Mesenteric fat pad (tissue), 1 donor: ENCODE data around the gene KRT17. TPM values are rescaled to one million over a fixed set of nuclear protein-coding genes. Genes with fewer than 3 reads are reported as not detected.

ENCODE experiments used
- DNase-seq: peaks from one replicate; pipeline ENCODE4 v3.0.0-alpha.2; 2020; ENCODE audit warnings: low spot score
- long read RNA-seq: library from polyadenylated mRNA; unstranded; transcript quantifications from one replicate; pipeline ENCODE4 v2.0.0, GENCODE V29; 2020
- total RNA-seq: library from RNA; stranded (reverse); fragmentation: NEBNext Ultra II Directional; extraction: Animal tissue kit (Norgen Biotek cat#: 25700); gene quantifications from one replicate; pipeline ENCODE4 v1.2.1, GENCODE V29; 2021
- donor health status: DM: yes; HTN: yes; CAD: no.

Gene KRT17
- total RNA-seq: not detected
- long read RNA-seq, partial matches to known transcripts: 1 of 1 reads
- long read RNA-seq, other reads (novel, unspliced or antisense): 0 of 1 reads

GRCh38 chr17:41624208-41625101 lies at the start of gene KRT17:
Gene KRT17, minus strand, starts transcription at chr17:41624575. Its CDS starts 66 bp downstream, at chr17:41624509.
- DNase-seq: no peak

GRCh38 chr17:41672153-41672552 lies 47.8 kb upstream of the KRT17 start:
- DNase-seq: no peak

GRCh38 chr17:41667280-41668041 lies 43.1 kb upstream of the KRT17 start:
- DNase-seq: no peak

GRCh38 chr17:41666708-41667279 lies 42.4 kb upstream of the KRT17 start:
- DNase-seq: no peak

GRCh38 chr17:41666237-41666641 lies 41.9 kb upstream of the KRT17 start:
- no peak for DNase-seq

GRCh38 chr17:41665566-41666236 lies 41.3 kb upstream of the KRT17 start:
- DNase-seq: peak; percentile 96

- DNase-seq: no peak
Measured at GRCh38 chr17:41664587-41665565, 40.5 kb upstream of the KRT17 start.

- no peak for DNase-seq
Measured at GRCh38 chr17:41664172-41664457, 39.7 kb upstream of the KRT17 start.

GRCh38 chr17:41663451-41664171 lies 39.2 kb upstream of the KRT17 start:
- DNase-seq: no peak

- DNase-seq: no peak
Measured at GRCh38 chr17:41660221-41660711, 35.9 kb upstream of the KRT17 start.

GRCh38 chr17:41659427-41660212 lies 35.2 kb upstream of the KRT17 start:
- DNase-seq: no peak

GRCh38 chr17:41658846-41659245 lies 34.5 kb upstream of the KRT17 start:
- DNase-seq: no peak

- no peak for DNase-seq
Measured at GRCh38 chr17:41657936-41658335, 33.6 kb upstream of the KRT17 start.

- no peak for DNase-seq
Measured at GRCh38 chr17:41657176-41657754, 32.9 kb upstream of the KRT17 start.

GRCh38 chr17:41656249-41657023 lies 32.1 kb upstream of the KRT17 start:
- no peak for DNase-seq

GRCh38 chr17:41655611-41656111 lies 31.3 kb upstream of the KRT17 start:
- no peak for DNase-seq
